LNCAP (cell line): Measurements from ENCODE around the gene MACROD1.

Source experiments
- CTCF ChIP-seq: fragments of 450-650 bp; IDR thresholded peaks from 2 replicates; pipeline ENCODE4 v1.5.1; 2017; ENCODE audit warnings: mild to moderate bottlenecking

MACROD1 gene

GRCh38 chr11:64152841-64153691 lies 12.8 kb downstream of the MACROD1 start:
- TF ChIP-seq CTCF = peak; percentile 100

GRCh38 chr11:64151337-64151736 lies 14.6 kb downstream of the MACROD1 start:
- TF ChIP-seq CTCF = no peak

- no peak for TF ChIP-seq CTCF
Measured at GRCh38 chr11:64150481-64151239, 15.3 kb downstream of the MACROD1 start.

- no peak for TF ChIP-seq CTCF
Measured at GRCh38 chr11:64150051-64150450, 15.9 kb downstream of the MACROD1 start.

GRCh38 chr11:64148917-64149617 lies 16.8 kb downstream of the MACROD1 start:
- TF ChIP-seq CTCF = peak; percentile 59

- TF ChIP-seq CTCF = peak; percentile 91
Measured at GRCh38 chr11:64148226-64148916, 17.5 kb downstream of the MACROD1 start.
